ENCODE data around the gene GPR139. TPM values are rescaled to one million over a fixed set of nuclear protein-coding genes. Genes with fewer than 3 reads are reported as not detected.

GPR139 gene
- total RNA-seq, 1 experiment from 2014 or later, result 0.22 TPM

DNA sequence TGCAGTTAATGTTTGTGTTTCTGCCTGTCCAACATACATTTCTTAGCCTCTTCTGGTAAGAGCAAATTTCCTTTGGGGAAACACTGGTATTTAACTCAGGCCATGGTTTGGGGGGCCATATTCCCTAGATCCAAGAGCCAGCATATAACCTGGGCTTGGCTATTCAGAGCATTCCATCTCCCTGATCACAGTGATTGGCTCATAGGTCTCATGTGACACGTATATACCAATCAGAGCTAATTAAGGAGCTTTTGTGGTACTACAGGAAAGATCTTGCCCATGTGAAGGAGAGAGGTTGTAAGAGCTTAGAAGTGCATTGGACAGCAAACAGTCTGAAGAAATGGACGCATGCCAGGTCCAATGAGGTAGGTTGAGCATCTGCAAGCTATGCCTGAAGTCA is 33.4 kb upstream of the GPR139 start:
- Mint-ChIP-seq H3K4me1 (no peaks in the 10 kb centered on the region), H3K27me3 (ENCODE audit: low read depth) (peaks cover 4% of the 10 kb centered on the region), H3K4me3 (no peak overlapping the region), H3K36me3 (ENCODE audit: insufficient read depth in 1 of 3, low read depth in 3 of 3) (no peaks in the 10 kb centered on the region), H3K27ac (no peak overlapping the region), H3K9me3 (no peaks in the 10 kb centered on the region)
- no peak overlapping the region for H3K27ac ChIP-seq (ENCODE audit: insufficient read length, low read depth, low read length)
- DNase-seq, result no peak
- no peak overlapping the region for H2BK12ac ChIP-seq (ENCODE audit: insufficient read length, low read depth, low read length)
- H3T11ph ChIP-seq (ENCODE audit: low read length), result no peak overlapping the region
- H3K4me1 ChIP-seq (ENCODE audit: insufficient read depth, low read length), result no peaks in the 10 kb centered on the region
- TF ChIP-seq, protein P1, sequence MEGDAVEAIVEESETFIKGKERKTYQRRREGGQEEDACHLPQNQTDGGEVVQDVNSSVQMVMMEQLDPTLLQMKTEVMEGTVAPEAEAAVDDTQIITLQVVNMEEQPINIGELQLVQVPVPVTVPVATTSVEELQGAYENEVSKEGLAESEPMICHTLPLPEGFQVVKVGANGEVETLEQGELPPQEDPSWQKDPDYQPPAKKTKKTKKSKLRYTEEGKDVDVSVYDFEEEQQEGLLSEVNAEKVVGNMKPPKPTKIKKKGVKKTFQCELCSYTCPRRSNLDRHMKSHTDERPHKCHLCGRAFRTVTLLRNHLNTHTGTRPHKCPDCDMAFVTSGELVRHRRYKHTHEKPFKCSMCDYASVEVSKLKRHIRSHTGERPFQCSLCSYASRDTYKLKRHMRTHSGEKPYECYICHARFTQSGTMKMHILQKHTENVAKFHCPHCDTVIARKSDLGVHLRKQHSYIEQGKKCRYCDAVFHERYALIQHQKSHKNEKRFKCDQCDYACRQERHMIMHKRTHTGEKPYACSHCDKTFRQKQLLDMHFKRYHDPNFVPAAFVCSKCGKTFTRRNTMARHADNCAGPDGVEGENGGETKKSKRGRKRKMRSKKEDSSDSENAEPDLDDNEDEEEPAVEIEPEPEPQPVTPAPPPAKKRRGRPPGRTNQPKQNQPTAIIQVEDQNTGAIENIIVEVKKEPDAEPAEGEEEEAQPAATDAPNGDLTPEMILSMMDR (conservative IDR thresholded peaks at IDR 0.05), result no peak
- H3K18ac ChIP-seq (ENCODE audit: insufficient read length, low read depth, low read length), result no peak overlapping the region
- H3K23me2 ChIP-seq (ENCODE audit: insufficient read length, low read depth, low read length, poor library complexity, severe bottlenecking), result no peaks in the 10 kb centered on the region
- no peaks in the 10 kb centered on the region for H3K79me1 ChIP-seq (ENCODE audit: insufficient read depth, low read depth, low read length, poor library complexity, severe bottlenecking)
- H3K56ac ChIP-seq (ENCODE audit: insufficient read length, low read depth, low read length), result no peak overlapping the region
- no peak overlapping the region for H2BK5ac ChIP-seq (ENCODE audit: insufficient read length, low read length)
- H4K8ac ChIP-seq (replicated peaks; ENCODE audit: insufficient read length, low read depth, low read length), result no peak overlapping the region
- no peaks in the 10 kb centered on the region for H4K20me1 ChIP-seq (ENCODE audit: control insufficient read depth, insufficient read depth, insufficient read length)
- no peak overlapping the region for H3K14ac ChIP-seq (ENCODE audit: insufficient read depth, low read length)
- no peak overlapping the region for H4K91ac ChIP-seq (ENCODE audit: insufficient read length, low read depth, low read length)
- WGBS (ENCODE audit: extremely low coverage, insufficient read length, low lambda C conversion rate), result no CpG with 5 or more reads among the region's 2 CpGs
- H3K4ac ChIP-seq (ENCODE audit: low read depth, low read length), result no peak overlapping the region
- H3K79me2 ChIP-seq (ENCODE audit: insufficient read depth, low read length), result no peaks in the 10 kb centered on the region
- H2BK120ac ChIP-seq (ENCODE audit: low read depth, low read length, poor library complexity, severe bottlenecking), result no peak overlapping the region
- H3K9me3 ChIP-seq (ENCODE audit: control insufficient read depth, low read depth, low read length), result no peaks in the 10 kb centered on the region
- H2AK5ac ChIP-seq (ENCODE audit: insufficient read length, low read length), result no peak overlapping the region
- H4K5ac ChIP-seq (ENCODE audit: insufficient read length, low read depth, low read length), result no peak overlapping the region
- H2BK15ac ChIP-seq (ENCODE audit: low read depth, low read length), result no peak overlapping the region
- peak overlapping the region; percentile 48 for H2AFZ ChIP-seq (ENCODE audit: low read length)
- no peak overlapping the region for H3K4me2 ChIP-seq (ENCODE audit: insufficient read depth, insufficient read length, low read length)
- no peaks in the 10 kb centered on the region for H3K27me3 ChIP-seq (ENCODE audit: insufficient read depth, low read length)
- H3K23ac ChIP-seq (ENCODE audit: insufficient read length, low read depth, low read length), result no peak overlapping the region
- H2BK20ac ChIP-seq (ENCODE audit: low read depth, low read length, poor library complexity, severe bottlenecking), result no peak overlapping the region
- H3K9ac ChIP-seq (ENCODE audit: extremely low read depth, insufficient read length, low read length), result no peak overlapping the region

Data from H9 (cell line).